CD14-positive monocyte (primary cell): ENCODE data around the gene CNPY1. TPM values are rescaled to one million over a fixed set of nuclear protein-coding genes. Genes with fewer than 3 reads are reported as not detected.

ENCODE experiments used
- DNase-seq, 3 donors: peaks; one replicate each; pipeline ENCODE4 v3.0.0-alpha.2; 2011 to 2022
- H2AFZ ChIP-seq: 2 replicates; pipeline ENCODE4 v1.6.0; 2012; ENCODE audit warnings: mild to moderate bottlenecking, low read depth, low read length, inconsistent platforms; ENCODE audit not compliant: insufficient read depth, poor library complexity, severe bottlenecking
- H3K27ac ChIP-seq, 2 donors: 1 replicate in 1 of 2; 2 replicates in 1 of 2; pipeline ENCODE4 v1.5.1; 2012 to 2013; ENCODE audit warnings: low read length in 2 of 2, control low read depth in 1 of 2, inconsistent platforms in 1 of 2, low read depth in 1 of 2, mild to moderate bottlenecking in 1 of 2
- H3K27me3 ChIP-seq, 2 donors: one replicate each; pipeline versions ENCODE4 v1.6.0 to v1.6.1; 2011 to 2013; ENCODE audit warnings: low read length in 2 of 2; ENCODE audit not compliant: control insufficient read depth in 2 of 2, insufficient read depth in 2 of 2
- H3K36me3 ChIP-seq, 2 donors: replicated peaks in 1 of 2; 1 replicate in 1 of 2; 2 replicates in 1 of 2; pipeline versions ENCODE4 v1.5.1 to v1.6.1; 2012 to 2013; ENCODE audit warnings: low read length in 2 of 2, control low read depth in 1 of 2, inconsistent platforms in 1 of 2, mild to moderate bottlenecking in 1 of 2; ENCODE audit not compliant: insufficient read depth in 2 of 2, control insufficient read depth in 1 of 2
- H3K4me1 ChIP-seq, 2 donors: 1 replicate in 1 of 2; 2 replicates in 1 of 2; pipeline versions ENCODE4 v1.5.1 to v1.6.1; 2012 to 2013; ENCODE audit warnings: low read length in 2 of 2, control low read depth in 1 of 2, inconsistent platforms in 1 of 2, mild to moderate bottlenecking in 1 of 2, moderate library complexity in 1 of 2; ENCODE audit not compliant: insufficient read depth in 2 of 2, control insufficient read depth in 1 of 2
- H3K4me2 ChIP-seq: replicated peaks from 2 replicates; pipeline ENCODE3; 2012; ENCODE audit warnings: low read length, moderate library complexity, mild to moderate bottlenecking; ENCODE audit not compliant: poor library complexity, severe bottlenecking; ENCODE audit errors: extremely low read depth
- H3K4me3 ChIP-seq, 3 experiments: fragments of 200-600 bp in 1 of 3; sonication (generic) in 1 of 3; replicated peaks in 1 of 3; 1 replicate in 2 of 3; 2 replicates in 1 of 3; pipeline ENCODE4 v1.5.1; 2011 to 2013; ENCODE audit warnings: low read length in 3 of 3, mild to moderate bottlenecking in 3 of 3, control low read depth in 2 of 3, low read depth in 2 of 3, inconsistent platforms in 1 of 3, moderate library complexity in 1 of 3
- H3K79me2 ChIP-seq: 2 replicates; pipeline ENCODE4 v1.6.0; 2012; ENCODE audit warnings: mild to moderate bottlenecking, control low read depth, inconsistent platforms, low read length, moderate library complexity; ENCODE audit not compliant: insufficient read depth
- H3K9ac ChIP-seq: 2 replicates; pipeline ENCODE4 v1.6.0; 2017; ENCODE audit warnings: low read length, mild to moderate bottlenecking; ENCODE audit not compliant: insufficient read depth, poor library complexity, severe bottlenecking
- H3K9me3 ChIP-seq, 2 donors: replicated peaks in 1 of 2; 1 replicate in 1 of 2; 2 replicates in 1 of 2; pipeline versions ENCODE4 v1.5.1 to v1.6.1; 2012 to 2013; ENCODE audit warnings: low read length in 2 of 2, control low read depth in 1 of 2; ENCODE audit not compliant: control insufficient read depth in 1 of 2, insufficient read depth in 1 of 2
- H4K20me1 ChIP-seq: 2 replicates; pipeline ENCODE4 v1.6.0; 2012; ENCODE audit warnings: mild to moderate bottlenecking, low read length, control low read depth, moderate library complexity; ENCODE audit not compliant: insufficient read depth
- H3K27ac Mint-ChIP-seq, 7 donors: one replicate each; pipeline ENCODE4 v1.8.0; 2020; ENCODE audit warnings: mild to moderate bottlenecking in 7 of 7, mixed read lengths in 7 of 7, moderate library complexity in 6 of 7, inconsistent platforms in 2 of 7
- H3K27me3 Mint-ChIP-seq, 3 donors: one replicate each; pipeline ENCODE4 v1.8.0; 2021 to 2022; ENCODE audit warnings: low read depth in 3 of 3, mild to moderate bottlenecking in 3 of 3, mixed read lengths in 3 of 3, moderate library complexity in 3 of 3, inconsistent platforms in 1 of 3
- H3K36me3 Mint-ChIP-seq, 2 donors: one replicate each; pipeline ENCODE4 v1.8.0; 2020; ENCODE audit warnings: mixed read lengths in 2 of 2, inconsistent platforms in 1 of 2, mild to moderate bottlenecking in 1 of 2
- H3K4me1 Mint-ChIP-seq: one replicate; pipeline ENCODE4 v1.8.0; 2020; ENCODE audit warnings: mild to moderate bottlenecking, mixed read lengths
- H3K4me3 Mint-ChIP-seq, 2 donors: one replicate each; pipeline ENCODE4 v1.8.0; 2020; ENCODE audit warnings: mild to moderate bottlenecking in 2 of 2, mixed read lengths in 2 of 2, moderate library complexity in 1 of 2
- H3K9me3 Mint-ChIP-seq, 7 donors: one replicate each; pipeline ENCODE4 v1.8.0; 2020 to 2022; ENCODE audit warnings: mixed read lengths in 7 of 7, mild to moderate bottlenecking in 6 of 7, moderate library complexity in 6 of 7, inconsistent platforms in 2 of 7
- CTCF ChIP-seq: fragments of 200-600 bp; IDR thresholded peaks from one replicate; pipeline ENCODE4 v1.8.0; 2022; ENCODE audit warnings: antibody characterized with exemption, mild to moderate bottlenecking
- WGBS: methylation state at CpG from one replicate; pipeline ENCODE4 v1.1.5; 2013; ENCODE audit warnings: missing lambda C conversion rate; ENCODE audit not compliant: insufficient coverage; 5-methylcytosine and 5-hydroxymethylcytosine counted together
- intact Hi-C, 2 donors: fragments of 100-400 bp; cut with micrococcal nuclease; formaldehyde crosslinking; loops; one replicate each; pipeline versions ENCODE4 v1.15.0 to v1.15.1; 2023
- polyA plus RNA-seq, 3 donors: library from polyadenylated mRNA; depleted of rRNA in 1 of 3; unstranded in 2 of 3; stranded (reverse) in 1 of 3; fragments of 300-500 nt in 2 of 3; fragments of >200 nt in 1 of 3; fragmentation: Illumina TruSeq in 2 of 3; gene quantifications; 1 replicate in 2 of 3; 2 replicates in 1 of 3; pipeline ENCODE4 v1.2.3, GENCODE V29; 2012 to 2021

CNPY1 gene
- polyA plus RNA-seq, 3 donors: not detected

GRCh38 chr7:155567646-155568332 lies 21.4 kb upstream of the CNPY1 start:
- Mint-ChIP-seq H3K9me3 (peaks cover 0 to 4% (median 2%) of the 10 kb centered on the region in 7 donors), H3K27ac (no peak overlapping the region)

More at GRCh38 chr7:155567646-155568332, 21.4 kb upstream of the CNPY1 start:
- H3K27ac ChIP-seq: no peak overlapping the region
- no peak for TF ChIP-seq CTCF
- DNase-seq: no peak
- H3K4me2 ChIP-seq: no peak overlapping the region
- H3K4me1 ChIP-seq: no peaks in the 10 kb centered on the region
- H3K4me1 Mint-ChIP-seq: peaks cover 8% of the 10 kb centered on the region
- H3K27me3 Mint-ChIP-seq: peaks cover 3 to 28% (median 12%) of the 10 kb centered on the region in 3 donors
- H2AFZ ChIP-seq: no peak overlapping the region
- no peaks in the 10 kb centered on the region for H3K36me3 Mint-ChIP-seq
- H3K9ac ChIP-seq: no peak overlapping the region
- WGBS: 90% methylated on average over 17 of the region's 18 CpGs
- H3K27me3 ChIP-seq: peaks cover 0 to 1% of the 10 kb centered on the region in 2 donors
- no peaks in the 10 kb centered on the region for H3K79me2 ChIP-seq
- H4K20me1 ChIP-seq: no peaks in the 10 kb centered on the region
- intact Hi-C loops: no loop called here
- H3K36me3 ChIP-seq: no peaks in the 10 kb centered on the region
- no peak overlapping the region for H3K4me3 ChIP-seq
- no peak overlapping the region for H3K4me3 Mint-ChIP-seq
- no peaks in the 10 kb centered on the region for H3K9me3 ChIP-seq
